HG03196 (cell line): ENCODE data around the gene TRDN.

Source experiments
- ATAC-seq: cut with Tn5 transposase; IDR thresholded peaks from one replicate; pipeline ENCODE4 v1.9.1; 2021; ENCODE audit not compliant: unreplicated experiment

The TRDN gene

GRCh38 chr6:123636782-123637181 lies at the start of gene TRDN:
TRDN (minus strand) TSS chr6:123636950; CDS start chr6:123636775, 175 bp downstream.
- ATAC-seq = no peak

GRCh38 chr6:123681957-123682462 lies 45.3 kb upstream of the TRDN start:
- ATAC-seq = no peak

- ATAC-seq = no peak
These were observed 41.1 kb upstream of the TRDN start for GRCh38 chr6:123677897-123678296.

- ATAC-seq = no peak
These were observed 40.0 kb upstream of the TRDN start for GRCh38 chr6:123676793-123677192.

GRCh38 chr6:123668965-123669591 lies 32.3 kb upstream of the TRDN start:
- no peak for ATAC-seq

- no peak for ATAC-seq
These were observed 31.3 kb upstream of the TRDN start for GRCh38 chr6:123668063-123668462.

- ATAC-seq = no peak
These were observed 26.7 kb upstream of the TRDN start for GRCh38 chr6:123663436-123663835.

- no peak for ATAC-seq
These were observed 26.0 kb upstream of the TRDN start for GRCh38 chr6:123662757-123663156.

GRCh38 chr6:123661105-123661891 lies 24.5 kb upstream of the TRDN start:
- no peak for ATAC-seq

GRCh38 chr6:123659960-123660748 lies 23.4 kb upstream of the TRDN start:
- no peak for ATAC-seq

- ATAC-seq = no peak
These were observed 22.1 kb upstream of the TRDN start for GRCh38 chr6:123658848-123659247.

GRCh38 chr6:123655521-123656306 lies 19.0 kb upstream of the TRDN start:
- ATAC-seq = peak; percentile 77

- ATAC-seq = no peak
These were observed 12.0 kb upstream of the TRDN start for GRCh38 chr6:123648723-123649122.

GRCh38 chr6:123648020-123648580 lies 11.3 kb upstream of the TRDN start:
- ATAC-seq = no peak

- no peak for ATAC-seq
These were observed 4.7 kb upstream of the TRDN start for GRCh38 chr6:123641497-123641896.

- no peak for ATAC-seq
These were observed 3.9 kb upstream of the TRDN start for GRCh38 chr6:123640567-123641187.

- no peak for ATAC-seq
These were observed 2.1 kb upstream of the TRDN start for GRCh38 chr6:123638865-123639264.

GRCh38 chr6:123636282-123636681 lies 468 bp downstream of the TRDN start:
- ATAC-seq = no peak

GRCh38 chr6:123635567-123635966 lies 1.2 kb downstream of the TRDN start:
- ATAC-seq = no peak

GRCh38 chr6:123635144-123635543 lies 1.6 kb downstream of the TRDN start:
- no peak for ATAC-seq
